Ascending aorta (tissue), 2 donors: ENCODE measurements around the gene XYLT1. TPM values are rescaled to one million over a fixed set of nuclear protein-coding genes. Genes with fewer than 3 reads are reported as not detected.
A peak's percentile ranks its signal among the peaks of the same experiment; 100 is the strongest.

ENCODE experiments used
- DNase-seq, 2 donors: peaks; one replicate each; pipeline ENCODE4 v3.0.0-alpha.2; 2019; ENCODE audit warnings: low spot score in 2 of 2
- H3K27ac ChIP-seq, 2 donors: fragments of 200-600 bp; sonication (generic); one replicate each; pipeline ENCODE4 v1.5.1; 2016 to 2017; ENCODE audit warnings: mild to moderate bottlenecking in 1 of 2
- H3K27me3 ChIP-seq: fragments of 200-600 bp; sonication (generic); one replicate; pipeline ENCODE4 v1.5.1; 2017
- H3K36me3 ChIP-seq, 2 donors: fragments of 200-600 bp; sonication (generic); one replicate each; pipeline ENCODE4 v1.5.1; 2016
- H3K4me1 ChIP-seq, 2 donors: fragments of 200-600 bp; sonication (generic); one replicate each; pipeline ENCODE4 v1.5.1; 2016 to 2017; ENCODE audit warnings: mild to moderate bottlenecking in 1 of 2
- H3K4me3 ChIP-seq, 2 donors: fragments of 200-600 bp; sonication (generic); one replicate each; pipeline ENCODE4 v1.5.1; 2016 to 2017; ENCODE audit warnings: mild to moderate bottlenecking in 1 of 2
- H3K9me3 ChIP-seq, 2 donors: fragments of 200-600 bp; sonication (generic); one replicate each; pipeline ENCODE4 v1.5.1; 2016
- CTCF ChIP-seq, 3 experiments: fragments of 200-600 bp in 2 of 3; fragments of 450-650 bp in 1 of 3; sonication (generic) in 2 of 3; IDR thresholded peaks; one replicate each; pipeline ENCODE4 v1.5.1; 2016 to 2019; ENCODE audit warnings: antibody characterized with exemption in 3 of 3, mild to moderate bottlenecking in 1 of 3, moderate library complexity in 1 of 3
- intact Hi-C: fragments of 100-400 bp; cut with DNase I; formaldehyde crosslinking; loops from one replicate; pipeline ENCODE4 v1.15.1; 2023
- total RNA-seq: library from RNA; depleted of rRNA; stranded (reverse); fragments of >200 nt; gene quantifications from one replicate; pipeline ENCODE4 v1.1.0, GENCODE V29; 2016

The XYLT1 gene
- total RNA-seq, 1 donor from 2014 or later, result 6.7 TPM

GRCh38 chr16:17397499-17397891 lies 73.3 kb downstream of the XYLT1 start:
- intact Hi-C loops, result loop anchor here (2.0 kb wide), 2 partner anchors 15 to 63 kb away; no protein-coding TSS in a partner anchor
- H3K27me3 ChIP-seq, result no peaks in the 10 kb centered on the region
- H3K4me1 ChIP-seq, result peaks cover 4 to 21% of the 10 kb centered on the region in 2 donors
- no peak for TF ChIP-seq CTCF (IDR thresholded peaks at IDR 0.05)
- no peak for DNase-seq
- H3K36me3 ChIP-seq, result no peaks in the 10 kb centered on the region
- peak overlapping the region; percentile 36 to 42 for H3K27ac ChIP-seq
- H3K9me3 ChIP-seq, result no peaks in the 10 kb centered on the region
- H3K4me3 ChIP-seq, result no peak overlapping the region

GRCh38 chr16:17396762-17397498 lies 73.8 kb downstream of the XYLT1 start:
- Histone ChIP-seq H3K27ac (peak overlapping the region; percentile 42 to 69), H3K36me3 (no peaks in the 10 kb centered on the region), H3K9me3 (no peaks in the 10 kb centered on the region), H3K4me1 (peaks cover 4 to 21% of the 10 kb centered on the region in 2 donors), H3K27me3 (no peaks in the 10 kb centered on the region), H3K4me3 (no peak overlapping the region)
- no peak for TF ChIP-seq CTCF (IDR thresholded peaks at IDR 0.05)
- DNase-seq, result no peak
- intact Hi-C loops, result loop anchor here (2.0 kb wide), 2 partner anchors 14 to 62 kb away; no protein-coding TSS in a partner anchor

GRCh38 chr16:17395849-17396480 lies 74.8 kb downstream of the XYLT1 start:
- H3K4me3 ChIP-seq, result no peak overlapping the region
- H3K4me1 ChIP-seq, result peaks cover 4 to 21% of the 10 kb centered on the region in 2 donors
- peak overlapping the region; percentile 42 to 69 for H3K27ac ChIP-seq
- peak in 1 of 2 donors; percentile 19 for DNase-seq
- H3K27me3 ChIP-seq, result no peaks in the 10 kb centered on the region
- no peaks in the 10 kb centered on the region for H3K9me3 ChIP-seq
- intact Hi-C loops, result loop anchor here (2.0 kb wide), 2 partner anchors 13 to 61 kb away; no protein-coding TSS in a partner anchor
- H3K36me3 ChIP-seq, result no peaks in the 10 kb centered on the region
- TF ChIP-seq CTCF (IDR thresholded peaks at IDR 0.05), result no peak

GRCh38 chr16:17392857-17393692 lies 77.7 kb downstream of the XYLT1 start:
- intact Hi-C loops, result no loop called here
- DNase-seq, result no peak
- Histone ChIP-seq H3K27me3 (no peaks in the 10 kb centered on the region), H3K4me3 (no peak overlapping the region), H3K36me3 (no peaks in the 10 kb centered on the region), H3K27ac (no peak overlapping the region), H3K9me3 (no peaks in the 10 kb centered on the region), H3K4me1 (peaks cover 4 to 21% of the 10 kb centered on the region in 2 donors)
- no peak for TF ChIP-seq CTCF (IDR thresholded peaks at IDR 0.05)

GRCh38 chr16:17392127-17392856 lies 78.5 kb downstream of the XYLT1 start:
- H3K27ac ChIP-seq, result no peak overlapping the region
- no peak for DNase-seq
- no peaks in the 10 kb centered on the region for H3K9me3 ChIP-seq
- H3K27me3 ChIP-seq, result no peaks in the 10 kb centered on the region
- intact Hi-C loops, result no loop called here
- no peak overlapping the region for H3K4me3 ChIP-seq
- H3K4me1 ChIP-seq, result peaks cover 4 to 20% of the 10 kb centered on the region in 2 donors
- no peaks in the 10 kb centered on the region for H3K36me3 ChIP-seq
- no peak for TF ChIP-seq CTCF (IDR thresholded peaks at IDR 0.05)
